LoVo (cell line): Measurements from ENCODE around the gene MPP7.

Source experiments
- DNase-seq: peaks from one replicate; pipeline ENCODE4 v3.0.0-alpha.2; 2016; ENCODE audit warnings: low spot score

The MPP7 gene

DNA sequence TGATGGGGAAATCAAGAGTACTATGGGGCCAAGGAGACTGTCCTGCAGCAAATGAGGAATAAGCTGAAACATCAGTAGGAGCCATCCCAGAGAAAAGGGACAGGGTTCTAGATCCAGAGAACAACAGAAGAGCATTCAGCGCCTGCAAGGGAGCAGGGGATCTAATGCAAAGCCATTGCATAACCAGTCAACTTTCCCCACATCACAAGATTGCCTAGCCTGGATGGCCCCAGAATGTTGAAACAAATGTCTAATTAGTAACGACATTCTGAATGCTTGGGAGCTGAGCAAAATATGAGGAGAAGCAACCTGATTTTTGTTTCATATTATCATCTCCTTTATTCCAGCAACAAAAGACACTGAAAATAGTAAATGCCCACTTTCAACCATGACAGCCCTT is 2.7 kb upstream of the MPP7 start:
- DNase-seq, result no peak

DNA sequence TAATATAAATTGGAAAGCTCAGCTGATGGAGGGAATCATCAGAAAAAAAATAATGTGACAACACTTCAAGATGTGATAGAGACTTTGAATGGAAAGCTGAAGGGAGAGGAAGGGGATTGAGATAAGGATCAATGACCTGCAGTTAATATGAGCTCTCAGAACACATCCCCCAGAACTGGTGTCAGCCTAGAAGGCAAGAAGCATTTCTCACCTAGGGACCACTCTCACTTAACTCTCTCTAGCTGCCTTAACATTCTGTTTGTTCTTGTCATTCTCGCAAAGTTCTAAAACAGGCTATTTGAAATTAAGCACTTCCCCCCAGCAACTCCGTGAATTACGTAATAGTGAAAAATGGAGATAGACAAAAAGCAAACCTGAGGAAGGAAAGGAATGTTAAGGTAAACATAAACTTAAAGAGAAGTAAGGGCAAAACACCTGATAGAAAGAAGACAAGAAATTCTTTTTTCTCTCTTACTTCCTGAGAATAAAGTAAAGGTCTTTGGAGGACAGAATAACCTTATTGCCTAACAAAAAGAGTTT is 1.2 kb upstream of the MPP7 start:
- no peak for DNase-seq

DNA sequence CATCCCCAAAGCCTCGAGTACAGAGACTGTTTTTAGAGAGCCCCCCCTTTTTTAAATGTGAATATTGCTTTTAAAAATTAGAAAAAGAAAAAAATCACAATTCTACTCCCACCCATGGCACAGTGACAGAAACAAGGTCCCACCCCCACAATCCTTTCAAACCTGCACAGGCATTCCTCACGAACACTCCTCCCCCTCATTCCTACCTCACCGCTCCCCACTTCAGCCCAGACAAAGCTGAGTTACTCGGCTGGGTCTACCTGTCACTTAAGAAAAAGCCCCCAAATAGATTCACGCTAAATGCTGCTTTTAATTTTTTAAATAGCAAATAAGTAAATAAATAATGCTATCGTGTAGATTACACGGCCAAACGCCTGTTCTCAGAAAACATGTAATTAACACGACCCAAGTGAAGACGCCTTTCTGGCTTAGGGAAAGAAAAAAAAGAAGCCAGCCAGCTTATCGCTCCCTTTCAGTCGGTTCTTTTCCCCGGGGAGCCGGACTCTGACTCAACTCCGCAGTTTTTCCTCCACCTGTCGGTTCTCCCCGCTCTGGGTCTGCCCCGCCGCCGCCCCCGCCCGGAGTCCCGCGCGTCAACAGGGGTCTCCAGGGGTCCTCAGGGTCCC is 739 bp downstream of the MPP7 start:
- peak; percentile 50 for DNase-seq

DNA sequence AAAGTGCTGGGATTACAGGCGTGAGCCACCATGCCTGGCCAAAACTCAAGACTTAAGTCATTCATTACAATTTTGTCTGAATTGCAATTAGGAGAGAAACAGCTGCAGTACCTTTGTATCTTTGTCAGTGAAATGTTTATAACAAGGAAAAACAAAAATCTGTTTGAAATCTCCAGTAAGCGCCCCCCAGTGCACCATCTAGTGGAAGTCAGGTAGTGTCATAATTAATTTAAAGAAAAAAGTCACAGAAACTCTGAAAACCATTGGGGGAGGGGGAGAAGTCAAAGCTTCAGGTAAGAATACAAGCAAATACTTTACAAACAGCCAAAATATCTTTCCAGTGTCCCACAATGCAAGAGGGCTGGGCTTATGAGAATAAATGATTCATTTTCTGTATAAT is 2.8 kb downstream of the MPP7 start:
- no peak for DNase-seq

DNA sequence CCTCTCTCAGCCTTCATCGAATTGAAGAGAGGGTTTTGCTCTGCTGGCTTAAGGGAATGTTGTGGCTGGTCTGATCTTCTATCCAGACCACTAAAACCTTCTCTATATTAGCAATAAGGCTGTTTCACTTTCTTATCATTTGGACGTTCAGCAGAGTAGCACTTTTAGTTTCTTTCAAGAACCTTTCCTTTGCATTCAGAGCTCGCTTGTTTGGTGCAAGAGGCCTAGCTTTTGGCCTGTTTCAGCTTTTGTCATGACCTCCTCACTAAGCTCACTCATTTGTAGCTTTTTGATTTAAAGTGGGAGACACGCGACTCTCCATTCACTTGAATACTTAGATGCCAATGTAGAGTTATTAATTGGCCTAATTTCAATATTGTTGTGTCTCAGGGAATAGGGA is 3.9 kb downstream of the MPP7 start:
- DNase-seq, result no peak

DNA sequence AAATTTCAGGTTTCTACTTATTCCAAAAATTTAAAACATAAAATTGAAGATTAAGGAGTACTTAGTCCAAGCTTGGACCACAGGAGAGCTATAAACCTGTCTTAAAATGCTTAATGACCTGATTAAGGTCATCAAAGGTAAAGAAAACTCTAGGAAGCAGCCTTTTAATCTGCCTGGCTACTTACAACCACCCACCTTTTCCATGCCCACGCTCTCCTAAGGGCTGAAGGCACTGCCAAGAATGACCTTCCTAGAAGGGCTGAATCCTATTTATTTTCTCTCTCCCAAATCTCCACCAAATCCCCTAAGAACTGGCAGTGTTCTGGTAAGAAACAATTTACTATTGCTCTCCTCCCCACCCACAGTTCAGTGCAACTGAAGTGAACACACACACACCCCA is 6.8 kb downstream of the MPP7 start:
- no peak for DNase-seq

DNA sequence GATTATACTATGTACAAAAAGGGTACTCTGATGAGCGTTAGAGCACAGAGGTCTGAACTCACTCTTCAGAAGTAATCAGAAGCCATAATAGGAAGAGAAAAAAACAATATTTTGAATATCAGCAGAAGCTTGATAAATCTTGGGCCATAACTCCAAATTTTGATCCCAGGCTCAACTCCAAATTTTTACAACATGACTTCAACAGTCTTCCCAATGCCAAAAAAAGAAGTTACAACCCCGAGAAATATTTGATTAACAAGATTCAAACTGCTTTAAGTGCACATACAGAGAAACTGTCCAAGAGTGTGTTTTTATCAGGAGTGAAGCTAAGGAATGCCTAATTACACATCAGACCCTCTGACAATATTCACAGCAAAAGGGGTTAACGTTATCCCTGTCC is 7.5 kb downstream of the MPP7 start:
- DNase-seq, result no peak

DNA sequence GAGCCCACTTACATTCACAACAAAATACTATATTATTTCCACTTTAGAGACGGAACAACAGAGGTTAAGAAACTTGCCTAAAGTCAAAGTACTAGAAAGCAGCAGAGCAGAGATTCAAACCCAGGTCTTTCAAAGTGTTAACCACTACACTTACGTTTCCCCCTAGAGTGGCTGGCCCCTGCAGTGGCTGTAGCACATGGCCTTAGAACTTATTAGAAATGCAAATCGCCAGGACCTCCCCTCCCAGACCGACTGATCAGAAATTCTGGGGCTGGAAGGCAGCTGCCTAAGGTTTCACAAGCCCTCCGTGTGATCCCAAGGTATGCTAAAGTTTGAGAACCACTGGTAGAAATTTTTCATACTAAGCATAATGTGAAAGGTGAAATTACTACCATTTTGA is 8.1 kb downstream of the MPP7 start:
- no peak for DNase-seq

DNA sequence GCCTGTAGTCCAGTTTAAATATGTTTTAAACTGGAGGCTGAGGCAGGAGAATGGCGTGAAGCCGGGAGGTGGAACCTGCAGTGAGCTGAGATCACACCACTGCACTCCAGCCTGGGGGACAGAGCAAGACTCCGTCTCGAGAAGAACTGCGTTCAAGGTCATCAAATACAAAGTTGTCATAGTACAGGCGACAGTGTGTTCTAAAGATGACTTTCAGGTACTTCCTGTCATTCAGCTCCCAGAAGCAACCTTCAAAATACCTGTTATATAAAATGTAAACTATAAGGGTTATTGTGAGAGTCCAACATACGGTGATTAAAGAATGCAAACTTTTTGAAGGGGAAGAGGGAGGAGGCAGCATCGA is 8.7 kb downstream of the MPP7 start:
- DNase-seq, result no peak

DNA sequence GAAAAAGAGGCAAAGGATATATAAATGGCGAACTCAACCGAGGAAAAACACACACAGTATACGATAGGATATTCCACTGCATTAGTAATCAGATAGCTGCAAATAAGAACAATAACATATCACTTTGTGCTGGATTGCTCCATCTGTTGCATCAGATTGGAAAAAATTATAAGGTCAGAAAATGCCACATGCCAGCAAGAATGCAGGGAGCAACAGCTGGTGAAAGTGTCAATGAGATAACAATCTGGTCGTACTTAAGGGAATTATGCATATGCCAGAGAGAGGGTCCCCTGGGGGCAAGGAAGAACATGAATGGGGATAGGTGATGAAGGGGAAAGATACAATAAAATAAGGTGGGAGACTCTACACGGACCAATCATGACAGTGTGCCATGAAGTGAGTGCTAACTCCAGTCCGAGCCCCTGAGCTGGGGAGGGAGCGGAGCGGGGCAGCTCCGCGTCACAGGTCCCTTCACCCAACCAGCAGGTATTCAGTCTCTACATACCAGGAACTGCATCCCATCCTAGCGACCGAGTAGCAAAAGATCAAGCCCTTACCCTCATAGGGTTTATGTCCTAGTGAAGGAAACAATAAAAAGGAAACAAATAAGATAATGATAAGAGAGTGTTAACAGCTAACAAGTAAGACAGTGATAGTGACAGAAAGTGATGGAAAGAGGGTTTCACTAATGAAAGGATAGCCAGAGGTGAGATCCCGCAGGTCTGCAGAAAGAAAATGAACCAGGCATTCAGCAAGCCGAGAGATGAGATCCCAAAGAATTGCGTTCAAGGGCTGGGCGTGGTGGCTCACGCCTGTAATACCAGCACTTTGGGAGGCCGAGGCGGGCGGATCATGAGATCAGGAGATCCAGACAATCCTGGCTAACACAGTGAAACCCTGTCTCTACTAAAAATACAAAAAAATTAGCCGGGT is 9.4 kb downstream of the MPP7 start:
- no peak for DNase-seq

DNA sequence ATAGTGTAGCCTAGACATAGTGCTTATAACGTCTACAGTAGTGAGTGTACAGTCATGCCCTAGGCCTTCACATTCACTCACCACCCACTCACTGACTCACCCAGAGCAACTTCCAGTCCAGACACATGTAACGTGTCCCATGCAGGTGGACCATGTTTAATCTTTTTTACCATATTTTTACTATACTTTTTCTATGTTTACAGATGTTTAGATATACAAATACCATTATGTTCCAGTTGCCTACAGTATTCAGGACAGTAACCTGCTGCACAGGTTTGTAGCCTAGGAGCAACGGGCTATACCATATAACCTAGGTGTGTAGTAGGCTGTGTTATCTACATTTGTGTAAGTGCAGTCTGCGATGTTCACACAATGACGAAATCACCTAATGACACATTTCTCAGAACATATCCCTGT is 11.0 kb downstream of the MPP7 start:
- DNase-seq, result peak; percentile 9

DNA sequence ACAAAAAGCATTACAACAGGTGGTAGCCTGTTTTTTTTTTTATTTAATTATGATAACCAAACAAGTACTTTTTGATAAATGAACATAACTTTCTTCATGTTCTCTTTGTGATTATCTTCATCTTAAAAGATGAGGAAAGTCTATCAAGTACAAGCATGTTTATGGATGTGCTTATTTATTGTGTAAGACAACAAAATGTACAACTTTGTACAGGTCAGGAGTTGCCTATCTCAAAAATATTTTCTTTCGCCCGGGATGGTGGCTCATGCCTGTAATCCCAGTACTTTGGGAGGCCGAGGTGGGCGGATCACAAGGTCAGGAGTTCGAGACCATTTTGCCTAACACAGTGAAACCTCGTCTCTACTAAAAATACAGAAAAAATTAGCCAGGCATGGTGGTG is 17.0 kb downstream of the MPP7 start:
- DNase-seq, result no peak

DNA sequence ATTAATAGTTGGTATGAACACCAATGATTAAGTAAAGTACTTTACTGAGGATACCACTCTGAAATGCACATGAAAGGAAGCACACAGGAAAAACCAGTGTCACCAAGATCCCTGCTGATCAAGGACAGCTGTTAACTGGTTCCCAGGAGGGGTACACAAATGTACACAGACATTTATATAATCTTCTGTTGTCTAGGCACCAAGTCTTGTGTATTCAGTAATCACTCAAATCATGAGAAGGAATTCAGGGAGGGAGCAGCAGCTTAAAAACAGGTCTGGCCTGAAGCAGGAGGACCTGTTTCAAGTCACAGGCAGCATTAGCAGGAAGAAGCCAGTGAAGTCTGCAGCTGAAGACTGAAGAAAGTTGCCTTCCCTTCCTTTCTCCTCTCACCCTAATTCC is 18.7 kb downstream of the MPP7 start:
- DNase-seq, result no peak

DNA sequence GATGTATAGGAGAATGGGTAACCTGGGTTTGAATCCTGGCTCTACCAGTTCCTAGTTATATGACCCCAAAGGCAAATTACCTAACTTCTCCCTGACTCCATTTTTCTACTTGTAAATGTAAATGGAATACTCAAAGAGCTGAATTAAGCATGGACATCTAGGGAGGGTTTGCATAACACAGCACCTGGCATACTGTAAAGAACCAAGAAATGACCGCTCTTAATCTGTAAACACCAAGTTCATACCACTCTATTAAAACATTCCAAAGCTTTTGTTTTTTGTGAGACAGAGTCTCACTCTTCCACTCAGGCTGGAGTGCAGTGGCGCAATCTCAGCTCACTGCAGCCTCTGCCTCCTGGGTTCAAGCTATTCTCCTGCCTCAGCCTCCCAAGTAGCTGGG is 19.6 kb downstream of the MPP7 start:
- DNase-seq, result no peak

DNA sequence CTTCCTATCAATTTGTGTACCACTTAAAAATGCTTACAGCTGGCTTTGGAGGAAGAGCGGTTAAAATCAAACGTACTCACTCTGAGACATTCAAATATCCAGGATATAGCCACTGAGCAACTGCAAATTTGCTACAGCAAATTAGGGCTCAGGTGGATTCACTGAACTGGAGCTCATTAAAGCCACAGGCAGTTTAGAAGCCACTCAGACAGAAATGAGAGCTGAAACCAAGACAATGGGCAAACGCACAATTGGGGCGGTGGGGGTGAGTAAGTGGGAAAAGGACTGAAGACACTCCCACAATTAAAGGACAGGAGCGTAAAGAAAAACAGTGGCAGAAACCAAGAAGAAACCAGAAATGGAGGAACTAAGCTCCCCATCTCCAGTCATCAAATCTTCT is 20.5 kb downstream of the MPP7 start:
- no peak for DNase-seq

DNA sequence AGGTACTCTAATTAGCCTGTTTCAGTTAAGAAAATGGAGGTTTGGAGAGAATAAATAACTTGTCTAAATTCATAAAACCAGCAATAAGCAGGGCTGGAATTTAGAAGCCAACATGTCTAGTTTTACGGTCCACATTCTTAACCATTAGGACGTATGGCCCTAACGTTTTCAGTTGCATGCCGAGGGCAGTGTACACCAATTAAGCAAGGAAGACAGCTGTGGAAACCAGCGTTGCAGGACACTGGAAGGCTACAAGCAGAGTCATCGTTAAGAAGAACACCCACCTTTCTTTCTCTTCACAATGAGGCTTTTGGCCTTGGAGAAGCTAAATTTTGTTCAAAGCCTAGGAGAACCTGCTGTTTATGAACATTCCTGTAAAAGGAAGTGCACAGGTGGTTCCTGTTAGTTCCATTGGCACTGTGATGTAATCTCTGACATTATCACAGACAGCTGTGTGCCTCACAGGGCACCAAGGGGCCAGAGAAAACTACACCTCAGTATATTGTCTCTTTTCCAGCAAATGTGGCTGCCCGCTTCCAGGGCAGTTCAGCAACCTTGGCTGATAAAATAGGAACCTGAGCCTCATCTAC is 21.0 kb downstream of the MPP7 start:
- no peak for DNase-seq

DNA sequence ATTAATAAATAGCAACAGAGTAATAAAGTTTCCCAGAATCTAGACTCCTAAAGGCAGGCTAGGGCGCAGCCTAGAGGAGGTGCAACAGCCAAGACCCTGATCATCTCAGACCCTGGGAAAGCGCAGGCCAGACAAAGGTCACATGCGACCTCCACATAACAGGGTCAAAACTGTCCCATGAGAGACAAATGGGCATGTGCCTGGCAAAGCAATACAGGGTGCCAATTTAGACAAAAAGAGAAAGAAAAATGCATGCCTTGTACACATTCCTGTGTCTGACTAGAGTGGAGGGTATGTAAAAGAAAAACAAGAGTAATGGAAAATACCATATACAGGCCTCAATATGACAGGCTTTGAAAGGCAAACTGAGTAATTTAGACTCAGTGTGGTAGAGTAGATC is 22.2 kb downstream of the MPP7 start:
- no peak for DNase-seq

DNA sequence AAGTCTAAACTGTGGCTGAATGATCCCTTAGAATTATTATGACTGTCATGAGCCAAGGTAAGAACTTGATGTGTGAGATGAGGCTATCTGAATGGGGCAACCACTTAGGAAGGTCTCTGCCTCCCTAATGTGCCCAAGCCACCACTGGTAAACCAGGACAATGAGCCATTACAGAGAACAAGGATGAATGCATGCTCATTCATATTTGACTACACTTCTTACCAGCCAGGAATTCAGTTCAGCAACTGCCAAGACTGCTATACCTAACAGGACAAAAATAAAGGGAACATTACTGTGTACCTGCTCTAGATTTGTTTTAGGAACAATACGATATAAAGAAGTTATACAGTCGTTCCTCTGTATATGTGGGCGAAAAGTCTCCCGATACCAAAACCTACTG is 23.0 kb downstream of the MPP7 start:
- DNase-seq, result no peak

DNA sequence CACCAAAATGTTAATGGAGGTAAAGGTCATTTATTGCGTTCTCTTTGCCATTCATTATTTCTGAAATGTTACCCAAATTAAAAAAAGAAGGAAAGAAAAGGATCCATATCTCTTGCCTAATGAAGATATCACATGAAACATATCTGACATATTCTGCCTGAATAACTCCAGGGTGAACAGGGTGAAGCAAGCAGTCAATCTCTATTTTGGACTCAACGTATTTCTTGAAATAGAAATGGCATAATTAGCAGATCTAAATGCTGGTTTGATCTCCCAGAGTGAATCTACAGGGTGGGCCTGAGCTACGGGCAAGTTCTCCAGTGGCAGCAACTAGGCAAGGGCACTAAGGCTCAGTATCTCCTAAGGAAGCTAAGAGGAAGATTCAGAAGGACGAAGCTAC is 24.0 kb downstream of the MPP7 start:
- DNase-seq, result no peak

DNA sequence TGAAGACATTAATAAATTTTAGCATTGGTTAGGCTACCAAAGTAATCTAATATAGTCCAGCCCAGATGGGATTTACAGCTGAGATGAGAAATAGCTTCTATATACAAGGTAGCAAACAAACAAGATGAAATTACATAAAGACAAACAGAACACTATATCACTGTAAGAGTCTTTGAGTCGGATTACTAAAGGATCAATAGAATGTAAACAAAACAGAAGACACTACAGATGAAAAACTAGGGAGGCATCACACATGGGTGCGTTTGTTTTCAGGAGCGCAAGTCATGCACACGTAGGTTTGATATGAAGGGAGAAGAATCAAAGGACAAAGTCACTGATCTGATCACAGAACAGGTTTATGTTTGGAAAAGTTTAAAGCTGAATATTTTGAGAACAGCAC is 26.5 kb downstream of the MPP7 start:
- no peak for DNase-seq

DNA sequence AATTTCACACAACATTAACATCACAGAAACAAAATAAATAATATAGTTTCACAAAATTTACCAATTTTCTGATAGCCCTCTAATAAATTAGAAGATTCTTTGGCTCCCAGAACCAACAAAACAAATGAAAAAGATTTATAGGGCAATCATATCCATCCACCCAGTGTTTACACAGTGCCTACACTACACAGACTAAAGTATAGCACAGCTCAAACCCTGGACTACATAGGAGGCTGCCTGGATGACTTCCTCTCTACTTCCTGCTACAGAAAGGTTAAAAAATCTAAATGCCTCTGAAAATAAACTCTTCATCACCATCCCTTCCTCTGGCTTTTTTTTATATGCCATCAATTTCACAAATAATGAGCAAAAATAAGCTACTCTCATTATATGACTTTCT is 28.4 kb downstream of the MPP7 start:
- no peak for DNase-seq

DNA sequence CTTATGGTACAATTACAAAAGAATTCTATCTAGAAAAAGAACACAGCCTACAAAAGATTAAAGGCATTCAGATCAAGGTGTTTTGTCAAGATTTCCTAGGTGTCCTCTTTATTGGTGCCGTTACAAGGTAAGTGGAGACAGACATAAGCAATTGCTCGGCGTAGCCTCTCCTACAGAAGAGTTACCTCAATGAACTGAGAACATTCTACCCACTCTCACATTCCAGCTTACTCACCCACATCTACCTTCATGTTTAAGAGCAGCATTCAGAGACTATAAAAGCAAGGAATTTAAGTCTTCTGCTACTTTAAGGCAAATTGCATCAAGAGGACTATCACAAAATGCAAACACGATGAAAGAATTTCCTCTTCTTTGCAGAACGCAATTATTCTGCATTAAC is 29.5 kb downstream of the MPP7 start:
- DNase-seq, result no peak

DNA sequence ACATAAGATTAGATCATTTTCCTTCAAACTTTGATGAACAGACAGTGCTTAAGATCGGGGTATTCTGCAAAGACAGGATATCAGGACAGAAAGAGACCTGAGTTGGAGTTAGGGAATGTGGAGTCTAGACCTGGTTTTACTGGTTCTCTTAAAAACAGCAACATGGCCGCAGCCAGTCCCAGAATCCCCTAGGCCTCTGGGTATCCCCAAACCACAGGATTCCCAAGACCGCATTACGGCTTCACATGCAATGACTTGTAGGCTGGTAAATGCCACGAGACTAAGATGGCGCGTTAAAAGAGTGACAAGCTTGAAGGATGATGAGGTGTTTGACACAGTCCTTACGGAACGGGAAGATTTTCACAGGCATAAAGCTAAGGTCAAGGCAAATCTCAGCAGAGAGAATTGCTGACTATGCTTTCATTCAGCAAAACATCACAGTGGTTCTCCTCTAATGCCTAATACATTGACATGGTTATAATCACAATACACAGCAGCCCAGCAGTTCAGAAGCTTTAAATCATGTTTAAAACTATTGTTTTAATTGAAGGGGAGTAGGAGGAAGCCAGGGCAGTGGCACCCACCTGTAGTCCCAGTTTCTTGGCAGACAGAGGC is 32.9 kb downstream of the MPP7 start:
- DNase-seq, result no peak
